SK-N-MC (cell line): ENCODE results near the gene ANKRD18A.

ENCODE experiments used
- EZH2 ChIP-seq: fragments of 200-600 bp; sonication (generic); IDR thresholded peaks from one replicate; pipeline ENCODE4 v1.6.1; 2017; ENCODE audit warnings: antibody characterized with exemption
- FOXP2 ChIP-seq: optimal IDR thresholded peaks from 2 replicates; pipeline ENCODE3; 2011; ENCODE audit warnings: mild to moderate bottlenecking, moderate library complexity; ENCODE audit not compliant: insufficient read depth; ENCODE audit errors: extremely low read length, control extremely low read depth
- POLR2AphosphoS5 ChIP-seq: IDR thresholded peaks from 2 replicates; pipeline ENCODE4 v1.6.1; 2012; ENCODE audit warnings: mild to moderate bottlenecking, low read depth, low read length, borderline replicate concordance

DNA sequence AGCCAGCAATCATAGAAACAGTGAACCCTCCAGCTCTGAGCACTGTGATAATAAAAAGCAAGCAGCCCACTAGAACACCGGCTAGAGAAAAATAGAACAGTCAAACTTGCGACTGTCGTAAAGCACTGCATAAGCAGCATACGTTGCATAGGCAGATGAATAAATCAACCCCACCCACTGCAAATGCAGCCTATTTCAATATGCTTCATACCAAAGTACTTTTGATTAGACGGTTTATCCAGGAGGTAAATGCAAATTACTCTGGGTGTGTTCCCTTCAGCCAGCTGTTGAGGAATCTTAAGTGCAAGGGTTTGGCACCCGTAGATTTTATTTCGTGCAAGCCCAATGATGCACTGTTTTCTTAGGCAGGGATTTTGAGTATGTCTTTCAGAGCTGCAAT lies 32.1 kb upstream of the ANKRD18A start:
- no peak for TF ChIP-seq EZH2
- TF ChIP-seq POLR2AphosphoS5 = no peak
- TF ChIP-seq FOXP2 = no peak
